HG03139 (cell line): Measurements from ENCODE around the gene SLC35B2.
A peak's percentile ranks its signal among the peaks of the same experiment; 100 is the strongest.

ENCODE experiments used
- ATAC-seq: cut with Tn5 transposase; IDR thresholded peaks from one replicate; pipeline ENCODE4 v1.9.1; 2021; ENCODE audit not compliant: unreplicated experiment

SLC35B2 gene

GRCh38 chr6:44268095-44268628, 10.8 kb upstream of the SLC35B2 start:
- ATAC-seq, result no peak

- no peak for ATAC-seq
Observed at GRCh38 chr6:44267252-44267651, 9.9 kb upstream of the SLC35B2 start.

GRCh38 chr6:44266347-44266746, 9.0 kb upstream of the SLC35B2 start:
- ATAC-seq, result no peak

- ATAC-seq, result no peak
Observed at GRCh38 chr6:44265722-44266233, 8.4 kb upstream of the SLC35B2 start.

GRCh38 chr6:44265007-44265721, 7.8 kb upstream of the SLC35B2 start, which contains the start of gene NFKBIE:
NFKBIE (minus strand) TSS chr6:44265551; CDS start chr6:44265346, 205 bp downstream.
- peak; percentile 36 for ATAC-seq

GRCh38 chr6:44264154-44265006, 7.1 kb upstream of the SLC35B2 start:
- ATAC-seq, result peak; percentile 37

- no peak for ATAC-seq
Observed at GRCh38 chr6:44263354-44264100, 6.2 kb upstream of the SLC35B2 start.

GRCh38 chr6:44262467-44263353, 5.4 kb upstream of the SLC35B2 start:
- ATAC-seq, result no peak

GRCh38 chr6:44261581-44261980, 4.3 kb upstream of the SLC35B2 start:
- no peak for ATAC-seq

GRCh38 chr6:44260451-44261297, 3.3 kb upstream of the SLC35B2 start:
- no peak for ATAC-seq

GRCh38 chr6:44260011-44260410, 2.7 kb upstream of the SLC35B2 start:
- no peak for ATAC-seq

- ATAC-seq, result no peak
Observed at GRCh38 chr6:44258921-44259320, 1.6 kb upstream of the SLC35B2 start.

GRCh38 chr6:44258325-44258863, 1.1 kb upstream of the SLC35B2 start:
- ATAC-seq, result no peak

- peak; percentile 10 for ATAC-seq
Observed at GRCh38 chr6:44257753-44258324, 511 bp upstream of the SLC35B2 start.

- ATAC-seq, result no peak
Observed at GRCh38 chr6:44256775-44257024, 628 bp downstream of the SLC35B2 start.

- no peak for ATAC-seq
Observed at GRCh38 chr6:44255871-44256774, 1.2 kb downstream of the SLC35B2 start.

GRCh38 chr6:44255105-44255808, 2.1 kb downstream of the SLC35B2 start:
- ATAC-seq, result no peak
